Measurements from ENCODE around the gene CFAP43. TPM values are rescaled to one million over a fixed set of nuclear protein-coding genes. Genes with fewer than 3 reads are reported as not detected.

CFAP43 gene
- total and polyA plus RNA-seq, 2 donors (not counting 1 experiment from before 2014, with no cell fraction given) = under 0.01 to 0.10 TPM

- DNase-seq (ENCODE audit: low read depth in 2 of 2) = no peak
- peaks cover 60% of the 10 kb centered on the region for H3K79me2 ChIP-seq (ENCODE audit: control insufficient read depth, insufficient read depth, low read length)
- peak overlapping the region; percentile 13 for H3K4me2 ChIP-seq (ENCODE audit: extremely low read depth, insufficient read depth, low read length)
- peaks cover 18% of the 10 kb centered on the region for H3K36me3 ChIP-seq (ENCODE audit: control insufficient read depth, insufficient read depth, low read length)
- H2AFZ ChIP-seq (ENCODE audit: low read length) = no peak overlapping the region
- peak overlapping the region; percentile 64 for H3K27ac ChIP-seq (ENCODE audit: insufficient read depth, low read length)
- H3K27me3 ChIP-seq (ENCODE audit: control insufficient read depth, insufficient read depth, low read length) = no peaks in the 10 kb centered on the region
- H4K20me1 ChIP-seq (ENCODE audit: control insufficient read depth, extremely low read depth, insufficient read depth, low read length) = peaks cover 2% of the 10 kb centered on the region
- TF ChIP-seq CTCF (conservative IDR thresholded peaks at IDR 0.05 in 1 of 2, IDR thresholded peaks at IDR 0.05 in 1 of 2; ENCODE audit: low read depth in 1 of 2, low read length in 2 of 2) (no peak), EZH2 (IDR thresholded peaks at IDR 0.05; ENCODE audit: low read length, missing control alignments) (no peak)
- no peaks in the 10 kb centered on the region for H3K9me3 ChIP-seq (ENCODE audit: control insufficient read depth, insufficient read depth, low read depth, low read length)
- H3K4me1 ChIP-seq (ENCODE audit: control insufficient read depth, extremely low read depth, insufficient read depth, low read length) = peaks cover 14% of the 10 kb centered on the region
- no peak overlapping the region for H3K4me3 ChIP-seq (replicated peaks in 1 of 4; ENCODE audit: control extremely low read depth in 1 of 4, insufficient read depth in 1 of 4, low read depth in 3 of 4, low read length in 4 of 4)
- no peak overlapping the region for H3K9ac ChIP-seq (ENCODE audit: insufficient read depth, low read length)
Observed at GRCh38 chr10:104259456-104259855, 27.3 kb upstream of the CFAP43 start.

GRCh38 chr10:104258209-104258608, 26.0 kb upstream of the CFAP43 start:
- TF ChIP-seq EZH2 (IDR thresholded peaks at IDR 0.05; ENCODE audit: low read length, missing control alignments) (no peak), CTCF (conservative IDR thresholded peaks at IDR 0.05 in 1 of 2, IDR thresholded peaks at IDR 0.05 in 1 of 2; ENCODE audit: low read depth in 1 of 2, low read length in 2 of 2) (no peak)
- H3K9me3 ChIP-seq (ENCODE audit: control insufficient read depth, insufficient read depth, low read depth, low read length) = no peaks in the 10 kb centered on the region
- H3K4me2 ChIP-seq (ENCODE audit: extremely low read depth, insufficient read depth, low read length) = no peak overlapping the region
- peaks cover 18% of the 10 kb centered on the region for H3K4me1 ChIP-seq (ENCODE audit: control insufficient read depth, extremely low read depth, insufficient read depth, low read length)
- no peak overlapping the region for H3K9ac ChIP-seq (ENCODE audit: insufficient read depth, low read length)
- peaks cover 2% of the 10 kb centered on the region for H4K20me1 ChIP-seq (ENCODE audit: control insufficient read depth, extremely low read depth, insufficient read depth, low read length)
- DNase-seq (ENCODE audit: low read depth in 2 of 2) = no peak
- no peak overlapping the region for H2AFZ ChIP-seq (ENCODE audit: low read length)
- H3K36me3 ChIP-seq (ENCODE audit: control insufficient read depth, insufficient read depth, low read length) = peaks cover 15% of the 10 kb centered on the region
- no peak overlapping the region for H3K4me3 ChIP-seq (replicated peaks in 1 of 4; ENCODE audit: control extremely low read depth in 1 of 4, insufficient read depth in 1 of 4, low read depth in 3 of 4, low read length in 4 of 4)
- peaks cover 60% of the 10 kb centered on the region for H3K79me2 ChIP-seq (ENCODE audit: control insufficient read depth, insufficient read depth, low read length)
- H3K27ac ChIP-seq (ENCODE audit: insufficient read depth, low read length) = no peak overlapping the region
- no peaks in the 10 kb centered on the region for H3K27me3 ChIP-seq (ENCODE audit: control insufficient read depth, insufficient read depth, low read length)

GRCh38 chr10:104257235-104257634, 25.1 kb upstream of the CFAP43 start:
- Histone ChIP-seq H3K4me3 (replicated peaks in 1 of 4; ENCODE audit: control extremely low read depth in 1 of 4, insufficient read depth in 1 of 4, low read depth in 3 of 4, low read length in 4 of 4) (peak overlapping the region in 2 of 4 experiments; percentile 83 to 88), H3K27ac (ENCODE audit: insufficient read depth, low read length) (no peak overlapping the region), H4K20me1 (ENCODE audit: control insufficient read depth, extremely low read depth, insufficient read depth, low read length) (peaks cover 2% of the 10 kb centered on the region), H3K4me1 (ENCODE audit: control insufficient read depth, extremely low read depth, insufficient read depth, low read length) (peaks cover 18% of the 10 kb centered on the region), H3K4me2 (ENCODE audit: extremely low read depth, insufficient read depth, low read length) (peak overlapping the region; percentile 91), H3K36me3 (ENCODE audit: control insufficient read depth, insufficient read depth, low read length) (peaks cover 12% of the 10 kb centered on the region), H3K9ac (ENCODE audit: insufficient read depth, low read length) (no peak overlapping the region), H2AFZ (ENCODE audit: low read length) (no peak overlapping the region), H3K79me2 (ENCODE audit: control insufficient read depth, insufficient read depth, low read length) (peaks cover 56% of the 10 kb centered on the region), H3K27me3 (ENCODE audit: control insufficient read depth, insufficient read depth, low read length) (no peaks in the 10 kb centered on the region), H3K9me3 (ENCODE audit: control insufficient read depth, insufficient read depth, low read depth, low read length) (no peaks in the 10 kb centered on the region)
- TF ChIP-seq CTCF (conservative IDR thresholded peaks at IDR 0.05 in 1 of 2, IDR thresholded peaks at IDR 0.05 in 1 of 2; ENCODE audit: low read depth in 1 of 2, low read length in 2 of 2) (no peak), EZH2 (IDR thresholded peaks at IDR 0.05; ENCODE audit: low read length, missing control alignments) (no peak)
- DNase-seq (ENCODE audit: low read depth in 2 of 2) = no peak

Measured in fibroblast of lung (primary cell).